SK-N-SH (cell line): ENCODE measurements around the gene C9. TPM values are rescaled to one million over a fixed set of nuclear protein-coding genes. Genes with fewer than 3 reads are reported as not detected.

Experiments
- CTCF ChIA-PET: fragments of 300-600, 350-600 bp; formaldehyde crosslinking; extraction: SDS; loops from one replicate; lab custom pipeline; 2021; lab: Yijun Ruan, JAX
- POLR2A ChIA-PET: fragments of 350-600 bp; sonication (Branson Sonifier 250); formaldehyde crosslinking; extraction: SDS; loops from one replicate; lab custom pipeline; 2020; ENCODE audit warnings: antibody characterized with exemption, inconsistent platforms; lab: Yijun Ruan, JAX
- DNase-seq: peaks from one replicate; pipeline ENCODE4 v3.0.0; 2012
- H2AFZ ChIP-seq: fragments of 200-600 bp; sonication (generic); 2 replicates; pipeline ENCODE4 v1.8.1; 2016; ENCODE audit warnings: antibody characterized with exemption, mild to moderate bottlenecking, low read depth
- H3F3A ChIP-seq: fragments of 200-600 bp; sonication (generic); replicated peaks from 2 replicates; pipeline ENCODE3; 2016; ENCODE audit warnings: antibody characterized with exemption, mild to moderate bottlenecking; ENCODE audit not compliant: insufficient read depth
- H3K27ac ChIP-seq, 2 experiments: fragments of 200-500 bp in 1 of 2; fragments of 200-600 bp in 1 of 2; sonication (Bioruptor generic) in 1 of 2; sonication (generic), shearing (Covaris generic) in 1 of 2; 2 replicates each; pipeline versions ENCODE4 v1.5.1 to v1.6.1; 2014 to 2016; ENCODE audit warnings: low read depth in 2 of 2, inconsistent platforms in 1 of 2, low read length in 1 of 2, mild to moderate bottlenecking in 1 of 2, mixed read lengths in 1 of 2
- H3K27me3 ChIP-seq: fragments of 200-600 bp; sonication (generic), shearing (Covaris generic); 2 replicates; pipeline ENCODE4 v1.6.1; 2016; ENCODE audit warnings: mixed run types; ENCODE audit not compliant: insufficient read depth
- H3K36me3 ChIP-seq, 2 experiments: fragments of 200-500 bp in 1 of 2; fragments of 200-600 bp in 1 of 2; sonication (Bioruptor generic) in 1 of 2; sonication (generic) in 1 of 2; replicated peaks in 1 of 2; 2 replicates each; pipeline versions ENCODE3 to v1.5.1; 2014 to 2016; ENCODE audit warnings: low read length in 1 of 2, mild to moderate bottlenecking in 1 of 2; ENCODE audit not compliant: insufficient read depth in 2 of 2, control insufficient read depth in 1 of 2
- H3K4me1 ChIP-seq, 2 experiments: fragments of 200-500 bp in 1 of 2; fragments of 200-600 bp in 1 of 2; sonication (Bioruptor generic) in 1 of 2; sonication (generic), shearing (Covaris generic) in 1 of 2; 2 replicates each; pipeline versions ENCODE4 v1.5.1 to v1.6.1; 2014 to 2016; ENCODE audit warnings: low read depth in 1 of 2, low read length in 1 of 2, mixed run types in 1 of 2; ENCODE audit not compliant: insufficient read depth in 2 of 2, control insufficient read depth in 1 of 2
- H3K4me2 ChIP-seq: fragments of 200-600 bp; sonication (generic), shearing (Covaris generic); 2 replicates; pipeline ENCODE4 v1.6.1; 2017; ENCODE audit warnings: mixed run types
- H3K4me3 ChIP-seq, 2 experiments: fragments of 200-500 bp in 1 of 2; fragments of 200-600 bp in 1 of 2; sonication (Bioruptor generic) in 1 of 2; sonication (generic), shearing (Covaris generic) in 1 of 2; 2 replicates each; pipeline versions ENCODE4 v1.5.1 to v1.8.1; 2014 to 2016; ENCODE audit warnings: low read depth in 2 of 2, inconsistent platforms in 1 of 2, low read length in 1 of 2, mild to moderate bottlenecking in 1 of 2, mixed read lengths in 1 of 2, moderate library complexity in 1 of 2
- H3K79me2 ChIP-seq: fragments of 200-600 bp; sonication (generic); 2 replicates; pipeline ENCODE4 v1.8.1; 2017; ENCODE audit warnings: mild to moderate bottlenecking; ENCODE audit not compliant: insufficient read depth
- H3K9ac ChIP-seq: fragments of 200-600 bp; sonication (generic); 2 replicates; pipeline ENCODE4 v1.6.1; 2017; ENCODE audit warnings: mixed run types
- H3K9me2 ChIP-seq: fragments of 200-600 bp; sonication (generic); 2 replicates; pipeline ENCODE4 v1.6.1; 2017; ENCODE audit warnings: mixed run types
- H3K9me3 ChIP-seq: fragments of 200-600 bp; sonication (generic); 2 replicates; pipeline ENCODE4 v1.6.1; 2017; ENCODE audit warnings: mixed run types, mild to moderate bottlenecking, moderate library complexity
- H4K20me1 ChIP-seq: fragments of 200-600 bp; sonication (generic); 2 replicates; pipeline ENCODE4 v1.6.1; 2017; ENCODE audit warnings: mild to moderate bottlenecking, mixed run types; ENCODE audit not compliant: insufficient read depth
- ELF1 ChIP-seq: IDR thresholded peaks from 2 replicates; pipeline ENCODE4 v1.4.0; 2012
- JUND ChIP-seq: IDR thresholded peaks from 2 replicates; pipeline ENCODE4 v1.4.0; 2012
- MEF2A ChIP-seq: IDR thresholded peaks from 2 replicates; pipeline ENCODE4 v1.4.0; 2012; ENCODE audit warnings: low read depth, borderline replicate concordance
- NRF1 ChIP-seq: IDR thresholded peaks from 2 replicates; pipeline ENCODE4 v1.6.1; 2012; ENCODE audit warnings: low read depth, mild to moderate bottlenecking, low read length
- REST ChIP-seq: IDR thresholded peaks from 2 replicates; pipeline ENCODE4 v1.6.1; 2012; ENCODE audit warnings: mild to moderate bottlenecking, low read depth, low read length, moderate library complexity
- TCF12 ChIP-seq: IDR thresholded peaks from 2 replicates; pipeline ENCODE4 v1.4.0; 2012
- TEAD4 ChIP-seq: IDR thresholded peaks from 2 replicates; pipeline ENCODE4 v1.4.0; 2012; ENCODE audit warnings: mild to moderate bottlenecking, borderline replicate concordance; ENCODE audit not compliant: insufficient read depth
- USF2 ChIP-seq: fragments of 150-350 bp; IDR thresholded peaks from 2 replicates; pipeline ENCODE4 v1.6.1; 2017; ENCODE audit warnings: antibody characterized with exemption, low read length, low read depth, borderline replicate concordance
- ZBTB33 ChIP-seq: IDR thresholded peaks from 2 replicates; pipeline ENCODE4 v1.4.0; 2012; ENCODE audit warnings: low read depth, borderline replicate concordance
- WGBS: methylation state at CpG from one replicate; pipeline ENCODE4 v1.1.6; 2017; ENCODE audit warnings: low lambda C conversion rate; 5-methylcytosine and 5-hydroxymethylcytosine counted together
- polyA plus RNA-seq, 3 experiments: library from polyadenylated mRNA; depleted of rRNA; stranded (reverse); fragments of >200 nt; gene quantifications; 2 replicates each; pipeline ENCODE4 v1.2.3, GENCODE V29; 2012

Gene C9
- polyA plus RNA-seq, 1 of the 3 experiments (the other 2 are of a cell fraction): not detected

- Histone ChIP-seq H3K79me2 (no peaks in the 10 kb centered on the region), H3K9ac (no peak overlapping the region), H3K4me1 (no peaks in the 10 kb centered on the region), H3F3A (no peaks in the 10 kb centered on the region), H3K36me3 (no peaks in the 10 kb centered on the region), H3K4me3 (no peak overlapping the region), H3K4me2 (no peak overlapping the region), H3K27ac (no peak overlapping the region), H3K9me2 (no peaks in the 10 kb centered on the region), H2AFZ (no peak overlapping the region), H3K27me3 (no peaks in the 10 kb centered on the region; the same call in 1 of the 2 replicates), H4K20me1 (no peaks in the 10 kb centered on the region), H3K9me3 (peaks cover 12% of the 10 kb centered on the region; the same call in 1 of the 2 replicates)
- CTCF ChIA-PET: interaction anchor here (1.2 kb wide), 1 partner anchor 78 kb away, joined by 3 read pairs; no protein-coding TSS in a partner anchor
- WGBS: 5% methylated on average over 2 of the region's 2 CpGs
- no peak for TF ChIP-seq USF2
- no peak for TF ChIP-seq MEF2A
- no peak for TF ChIP-seq TCF12
- no peak for TF ChIP-seq REST
- TF ChIP-seq JUND: no peak
- TF ChIP-seq ELF1: no peak
- TF ChIP-seq ZBTB33: no peak
- no peak for TF ChIP-seq TEAD4
- DNase-seq: no peak
- POLR2A ChIA-PET: no interaction called here
These were observed 69.6 kb downstream of the C9 start for GRCh38 chr5:39294736-39295135.

GRCh38 chr5:39284552-39284951 is 79.7 kb downstream of the C9 start:
- Histone ChIP-seq H3K9me3 (no peaks in the 10 kb centered on the region), H3K4me2 (no peak overlapping the region), H3F3A (no peaks in the 10 kb centered on the region), H3K27ac (no peak overlapping the region), H3K79me2 (no peaks in the 10 kb centered on the region), H3K36me3 (peaks cover 0 to 4% of the 10 kb centered on the region in 2 experiments), H3K27me3 (peaks cover 18% of the 10 kb centered on the region; the same call in 1 of the 2 replicates), H4K20me1 (no peaks in the 10 kb centered on the region), H3K9me2 (no peaks in the 10 kb centered on the region), H3K4me3 (no peak overlapping the region), H3K4me1 (no peaks in the 10 kb centered on the region), H2AFZ (no peak overlapping the region), H3K9ac (no peak overlapping the region)
- ChIA-PET CTCF (interaction anchor here (2.6 kb wide), 1 partner anchor 68 kb away, joined by 15 read pairs; no protein-coding TSS in a partner anchor), POLR2A (no interaction called here)
- DNase-seq: no peak
- WGBS: 3% methylated on average over 5 of the region's 5 CpGs
- no peak for TF ChIP-seq JUND
- no peak for TF ChIP-seq NRF1
- no peak for TF ChIP-seq MEF2A
- TF ChIP-seq ZBTB33: no peak
- TF ChIP-seq USF2: no peak
